ENCODE data around the gene PCDH9. TPM values are rescaled to one million over a fixed set of nuclear protein-coding genes. Genes with fewer than 3 reads are reported as not detected.

Gene PCDH9
- total and polyA plus RNA-seq, 10 of the 15 experiments (the other 5 are each of a cell fraction or from before 2014, with no cell fraction given) = 0.02 to 2.3 (median 0.05) TPM; not detected in 1

DNA sequence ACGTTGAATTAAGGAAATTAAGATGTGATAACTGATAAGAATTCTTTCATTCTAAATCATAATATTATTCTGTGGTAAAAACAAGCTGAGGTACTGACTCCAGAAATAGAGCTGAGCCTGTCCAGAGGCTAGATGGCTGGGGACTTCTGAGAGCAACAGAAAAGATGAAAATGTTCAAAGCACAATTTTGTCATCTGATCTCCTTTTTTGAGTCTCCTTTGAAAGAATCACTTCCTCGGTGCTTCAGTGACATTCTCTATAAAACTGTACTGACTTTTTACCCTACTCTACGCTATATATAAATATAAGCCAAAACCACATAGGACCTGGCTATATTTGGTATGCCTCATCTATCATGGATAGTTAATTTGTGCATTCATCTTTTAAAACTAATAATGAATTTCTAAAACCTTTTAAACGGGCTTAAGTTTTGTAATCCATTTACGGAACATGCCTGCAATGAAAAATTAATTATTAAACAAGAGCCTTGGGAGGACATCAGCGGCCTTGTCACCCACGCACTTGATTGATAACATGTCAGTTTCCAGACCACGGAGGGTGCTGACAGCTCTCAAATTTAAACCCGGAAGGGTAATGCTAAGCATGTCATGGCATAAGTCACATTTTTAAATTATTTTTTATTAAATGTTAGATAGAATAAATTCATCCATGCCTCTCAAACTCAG is 235.5 kb downstream of the PCDH9 start:
- Histone ChIP-seq H2AFZ (ENCODE audit: control insufficient read depth, low read depth, low read length) (no peak overlapping the region), H4K20me1 (ENCODE audit: control insufficient read depth, insufficient read depth) (no peaks in the 10 kb centered on the region), H3K4me1 (ENCODE audit: control insufficient read depth, insufficient read depth, low read length) (no peaks in the 10 kb centered on the region), H3K79me2 (ENCODE audit: control insufficient read depth, insufficient read depth, low read length) (no peaks in the 10 kb centered on the region), H3K36me3 (ENCODE audit: control insufficient read depth in 2 of 2, insufficient read depth in 2 of 2, low read length in 1 of 2) (no peaks in the 10 kb centered on the region), H3K4me2 (ENCODE audit: control insufficient read depth, insufficient read depth) (no peak overlapping the region), H3K9ac (ENCODE audit: control insufficient read depth, insufficient read depth, low read length) (no peak overlapping the region), H3K4me3 (no peak overlapping the region), H3K27me3 (replicated peaks in 1 of 2; ENCODE audit: control insufficient read depth in 2 of 2, insufficient read depth in 2 of 2, low read length in 1 of 2) (no peaks in the 10 kb centered on the region), H3K9me3 (replicated peaks; ENCODE audit: control insufficient read depth, insufficient read depth, low read length) (no peaks in the 10 kb centered on the region), H3K27ac (ENCODE audit: control insufficient read depth, insufficient read depth) (no peak overlapping the region)
- RAD21 ChIA-PET (ENCODE audit: unreplicated experiment) = interaction anchor here (0.7 to 1.2 kb wide), 4 partner anchors 12 to 107 kb away, joined by 3 read pairs; no protein-coding TSS in a partner anchor
- ATAC-seq (peak; percentile 79), FAIRE-seq (no peak), DNase-seq (ENCODE audit: low read depth, low spot score) (no peak)
- SMC1A ChIA-PET (ENCODE audit: uncharacterized antibody, unreplicated experiment) = interaction anchor here (0.5 to 2.8 kb wide), 13 partner anchors 9 to 659 kb away, joined by 3 to 14 read pairs (median 4); no protein-coding TSS in a partner anchor
- no TSS peak for BruUV-seq (replicated peaks)
- in situ Hi-C loops (cut with MboI) (no loop called here), intact Hi-C loops (cut with micrococcal nuclease; ENCODE audit: unreplicated experiment) (no loop called here)
- CTCF ChIA-PET = interaction anchor here (0.8 to 2.9 kb wide), 6 partner anchors 10 to 263 kb away, joined by 3 to 8 read pairs (median 4); no protein-coding TSS in a partner anchor
- POLR2A ChIA-PET = interaction anchor here (1.5 kb wide), 1 partner anchor 36 kb away, joined by 3 read pairs; no protein-coding TSS in a partner anchor
- WGBS (ENCODE audit: insufficient coverage, insufficient replicate concordance, low lambda C conversion rate, missing lambda C conversion rate) = 25% methylated on average over 9 of the region's 9 CpGs
- no peak for TF ChIP-seq BCL11A (IDR thresholded peaks at IDR 0.05; ENCODE audit: low read depth, low read length)
- 0 out of 2 replicates have a peak, but pooled peaks have one; percentile 17 for TF ChIP-seq RAD51 (IDR thresholded peaks at IDR 0.05)
- TF ChIP-seq, protein P1, sequence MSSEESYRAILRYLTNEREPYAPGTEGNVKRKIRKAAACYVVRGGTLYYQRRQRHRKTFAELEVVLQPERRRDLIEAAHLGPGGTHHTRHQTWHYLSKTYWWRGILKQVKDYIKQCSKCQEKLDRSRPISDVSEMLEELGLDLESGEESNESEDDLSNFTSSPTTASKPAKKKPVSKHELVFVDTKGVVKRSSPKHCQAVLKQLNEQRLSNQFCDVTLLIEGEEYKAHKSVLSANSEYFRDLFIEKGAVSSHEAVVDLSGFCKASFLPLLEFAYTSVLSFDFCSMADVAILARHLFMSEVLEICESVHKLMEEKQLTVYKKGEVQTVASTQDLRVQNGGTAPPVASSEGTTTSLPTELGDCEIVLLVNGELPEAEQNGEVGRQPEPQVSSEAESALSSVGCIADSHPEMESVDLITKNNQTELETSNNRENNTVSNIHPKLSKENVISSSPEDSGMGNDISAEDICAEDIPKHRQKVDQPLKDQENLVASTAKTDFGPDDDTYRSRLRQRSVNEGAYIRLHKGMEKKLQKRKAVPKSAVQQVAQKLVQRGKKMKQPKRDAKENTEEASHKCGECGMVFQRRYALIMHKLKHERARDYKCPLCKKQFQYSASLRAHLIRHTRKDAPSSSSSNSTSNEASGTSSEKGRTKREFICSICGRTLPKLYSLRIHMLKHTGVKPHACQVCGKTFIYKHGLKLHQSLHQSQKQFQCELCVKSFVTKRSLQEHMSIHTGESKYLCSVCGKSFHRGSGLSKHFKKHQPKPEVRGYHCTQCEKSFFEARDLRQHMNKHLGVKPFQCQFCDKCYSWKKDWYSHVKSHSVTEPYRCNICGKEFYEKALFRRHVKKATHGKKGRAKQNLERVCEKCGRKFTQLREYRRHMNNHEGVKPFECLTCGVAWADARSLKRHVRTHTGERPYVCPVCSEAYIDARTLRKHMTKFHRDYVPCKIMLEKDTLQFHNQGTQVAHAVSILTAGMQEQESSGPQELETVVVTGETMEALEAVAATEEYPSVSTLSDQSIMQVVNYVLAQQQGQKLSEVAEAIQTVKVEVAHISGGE (CRISPR knock-in tag; IDR thresholded peaks at IDR 0.05) = no peak
- no peak for TF ChIP-seq SIX5 (IDR thresholded peaks at IDR 0.05; ENCODE audit: low read depth, low read length, severe bottlenecking)
- no peak for TF ChIP-seq ASH2L (IDR thresholded peaks at IDR 0.05; ENCODE audit: borderline replicate concordance, low read depth)
- TF ChIP-seq, protein P2, sequence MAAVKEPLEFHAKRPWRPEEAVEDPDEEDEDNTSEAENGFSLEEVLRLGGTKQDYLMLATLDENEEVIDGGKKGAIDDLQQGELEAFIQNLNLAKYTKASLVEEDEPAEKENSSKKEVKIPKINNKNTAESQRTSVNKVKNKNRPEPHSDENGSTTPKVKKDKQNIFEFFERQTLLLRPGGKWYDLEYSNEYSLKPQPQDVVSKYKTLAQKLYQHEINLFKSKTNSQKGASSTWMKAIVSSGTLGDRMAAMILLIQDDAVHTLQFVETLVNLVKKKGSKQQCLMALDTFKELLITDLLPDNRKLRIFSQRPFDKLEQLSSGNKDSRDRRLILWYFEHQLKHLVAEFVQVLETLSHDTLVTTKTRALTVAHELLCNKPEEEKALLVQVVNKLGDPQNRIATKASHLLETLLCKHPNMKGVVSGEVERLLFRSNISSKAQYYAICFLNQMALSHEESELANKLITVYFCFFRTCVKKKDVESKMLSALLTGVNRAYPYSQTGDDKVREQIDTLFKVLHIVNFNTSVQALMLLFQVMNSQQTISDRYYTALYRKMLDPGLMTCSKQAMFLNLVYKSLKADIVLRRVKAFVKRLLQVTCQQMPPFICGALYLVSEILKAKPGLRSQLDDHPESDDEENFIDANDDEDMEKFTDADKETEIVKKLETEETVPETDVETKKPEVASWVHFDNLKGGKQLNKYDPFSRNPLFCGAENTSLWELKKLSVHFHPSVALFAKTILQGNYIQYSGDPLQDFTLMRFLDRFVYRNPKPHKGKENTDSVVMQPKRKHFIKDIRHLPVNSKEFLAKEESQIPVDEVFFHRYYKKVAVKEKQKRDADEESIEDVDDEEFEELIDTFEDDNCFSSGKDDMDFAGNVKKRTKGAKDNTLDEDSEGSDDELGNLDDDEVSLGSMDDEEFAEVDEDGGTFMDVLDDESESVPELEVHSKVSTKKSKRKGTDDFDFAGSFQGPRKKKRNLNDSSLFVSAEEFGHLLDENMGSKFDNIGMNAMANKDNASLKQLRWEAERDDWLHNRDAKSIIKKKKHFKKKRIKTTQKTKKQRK (IDR thresholded peaks at IDR 0.05; ENCODE audit: low read depth, low read length) = no peak
- TF ChIP-seq IRF4 (IDR thresholded peaks at IDR 0.05; ENCODE audit: low read depth, low read length) = no peak
- no peak for TF ChIP-seq POLR2A (IDR thresholded peaks at IDR 0.05; ENCODE audit: low read depth, low read length)
- TF ChIP-seq, protein P3, sequence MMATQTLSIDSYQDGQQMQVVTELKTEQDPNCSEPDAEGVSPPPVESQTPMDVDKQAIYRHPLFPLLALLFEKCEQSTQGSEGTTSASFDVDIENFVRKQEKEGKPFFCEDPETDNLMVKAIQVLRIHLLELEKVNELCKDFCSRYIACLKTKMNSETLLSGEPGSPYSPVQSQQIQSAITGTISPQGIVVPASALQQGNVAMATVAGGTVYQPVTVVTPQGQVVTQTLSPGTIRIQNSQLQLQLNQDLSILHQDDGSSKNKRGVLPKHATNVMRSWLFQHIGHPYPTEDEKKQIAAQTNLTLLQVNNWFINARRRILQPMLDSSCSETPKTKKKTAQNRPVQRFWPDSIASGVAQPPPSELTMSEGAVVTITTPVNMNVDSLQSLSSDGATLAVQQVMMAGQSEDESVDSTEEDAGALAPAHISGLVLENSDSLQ (IDR thresholded peaks at IDR 0.05) = peak; percentile 84
- TF ChIP-seq JUND (IDR thresholded peaks at IDR 0.05; ENCODE audit: low read depth, low read length) = no peak
- peak; percentile 18 for TF ChIP-seq MEF2B (IDR thresholded peaks at IDR 0.05; ENCODE audit: partially characterized antibody, poor library complexity, severe bottlenecking)
- TF ChIP-seq ZZZ3 (IDR thresholded peaks at IDR 0.05; ENCODE audit: control insufficient read depth, insufficient read length, low read depth) = no peak
- no peak for TF ChIP-seq POU2F2 (IDR thresholded peaks at IDR 0.05; ENCODE audit: borderline replicate concordance, low read depth, low read length)
- no peak for TF ChIP-seq WRNIP1 (IDR thresholded peaks at IDR 0.05; ENCODE audit: borderline replicate concordance, low read depth, low read length)
- TF ChIP-seq EP300 (IDR thresholded peaks at IDR 0.05; ENCODE audit: borderline replicate concordance in 1 of 2, control insufficient read depth in 1 of 2, low read depth in 2 of 2, low read length in 2 of 2) = 0 out of 4 replicates have a peak, but pooled peaks of 1 of the 2 experiments have one; percentile 4
